Measurements from ENCODE around the gene ZNF200. TPM values are rescaled to one million over a fixed set of nuclear protein-coding genes. Genes with fewer than 3 reads are reported as not detected.
"Not testable (repeated sequence)": the region's sequence is repeated elsewhere in the genome, so short reads cannot be mapped to it uniquely, and the experiment has no call there.

The ZNF200 gene
- total RNA-seq, 1 donor from 2014 or later, result 15.1 TPM

DNA sequence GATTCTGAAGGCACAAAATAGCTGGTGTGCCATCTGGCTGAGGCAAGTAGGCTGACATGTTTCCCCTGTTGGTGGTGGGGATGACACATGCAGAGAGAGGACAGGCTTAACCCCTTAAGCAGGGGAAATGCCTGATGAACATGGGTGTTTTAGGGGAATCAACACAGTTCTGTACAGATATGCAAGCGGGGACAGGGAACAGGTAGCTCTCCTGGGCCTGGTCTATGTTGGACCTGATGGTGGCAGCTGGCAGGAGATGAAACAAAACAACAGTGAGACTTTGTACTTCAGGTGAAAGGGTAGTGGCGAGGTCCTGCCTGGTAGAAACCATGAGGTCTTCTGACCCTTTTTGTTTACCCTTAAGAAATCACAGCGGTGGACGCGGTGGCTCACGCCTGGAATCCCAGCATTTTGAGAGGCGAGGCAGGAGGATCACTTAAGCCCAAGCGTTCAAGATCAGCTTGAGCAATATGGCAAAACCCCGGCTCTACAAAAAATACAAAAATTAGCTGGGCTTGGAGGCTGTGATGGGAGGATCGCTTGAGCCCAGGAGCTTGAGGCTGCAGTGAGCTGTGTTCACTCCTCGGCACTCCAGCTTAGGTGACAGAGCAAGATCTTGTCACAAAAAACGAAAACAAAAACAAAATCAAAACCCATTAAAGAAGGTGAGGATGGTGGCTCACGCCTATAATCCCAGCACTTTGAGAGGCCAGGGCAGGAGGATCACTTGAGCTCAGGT lies 36.5 kb downstream of the ZNF200 start:
- H3K4me1 Mint-ChIP-seq, result no peaks in the 10 kb centered on the region
- H3K4me3 Mint-ChIP-seq, result no peak overlapping the region
- no peaks in the 10 kb centered on the region for H3K36me3 Mint-ChIP-seq (ENCODE audit: low read depth)
- ChIA-PET CTCF (no interaction called here), POLR2A (no interaction called here)
- DNase-seq (no peak), ATAC-seq (ENCODE audit: low read depth) (no peak)
- no peak overlapping the region for H3K27ac Mint-ChIP-seq
- peaks cover 37% of the 10 kb centered on the region for H3K27me3 Mint-ChIP-seq
- intact Hi-C loops (cut with micrococcal nuclease), result no loop called here
- TF ChIP-seq, protein P1, sequence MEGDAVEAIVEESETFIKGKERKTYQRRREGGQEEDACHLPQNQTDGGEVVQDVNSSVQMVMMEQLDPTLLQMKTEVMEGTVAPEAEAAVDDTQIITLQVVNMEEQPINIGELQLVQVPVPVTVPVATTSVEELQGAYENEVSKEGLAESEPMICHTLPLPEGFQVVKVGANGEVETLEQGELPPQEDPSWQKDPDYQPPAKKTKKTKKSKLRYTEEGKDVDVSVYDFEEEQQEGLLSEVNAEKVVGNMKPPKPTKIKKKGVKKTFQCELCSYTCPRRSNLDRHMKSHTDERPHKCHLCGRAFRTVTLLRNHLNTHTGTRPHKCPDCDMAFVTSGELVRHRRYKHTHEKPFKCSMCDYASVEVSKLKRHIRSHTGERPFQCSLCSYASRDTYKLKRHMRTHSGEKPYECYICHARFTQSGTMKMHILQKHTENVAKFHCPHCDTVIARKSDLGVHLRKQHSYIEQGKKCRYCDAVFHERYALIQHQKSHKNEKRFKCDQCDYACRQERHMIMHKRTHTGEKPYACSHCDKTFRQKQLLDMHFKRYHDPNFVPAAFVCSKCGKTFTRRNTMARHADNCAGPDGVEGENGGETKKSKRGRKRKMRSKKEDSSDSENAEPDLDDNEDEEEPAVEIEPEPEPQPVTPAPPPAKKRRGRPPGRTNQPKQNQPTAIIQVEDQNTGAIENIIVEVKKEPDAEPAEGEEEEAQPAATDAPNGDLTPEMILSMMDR (IDR thresholded peaks at IDR 0.05), result no peak
- no peaks in the 10 kb centered on the region for H3K9me3 Mint-ChIP-seq

DNA sequence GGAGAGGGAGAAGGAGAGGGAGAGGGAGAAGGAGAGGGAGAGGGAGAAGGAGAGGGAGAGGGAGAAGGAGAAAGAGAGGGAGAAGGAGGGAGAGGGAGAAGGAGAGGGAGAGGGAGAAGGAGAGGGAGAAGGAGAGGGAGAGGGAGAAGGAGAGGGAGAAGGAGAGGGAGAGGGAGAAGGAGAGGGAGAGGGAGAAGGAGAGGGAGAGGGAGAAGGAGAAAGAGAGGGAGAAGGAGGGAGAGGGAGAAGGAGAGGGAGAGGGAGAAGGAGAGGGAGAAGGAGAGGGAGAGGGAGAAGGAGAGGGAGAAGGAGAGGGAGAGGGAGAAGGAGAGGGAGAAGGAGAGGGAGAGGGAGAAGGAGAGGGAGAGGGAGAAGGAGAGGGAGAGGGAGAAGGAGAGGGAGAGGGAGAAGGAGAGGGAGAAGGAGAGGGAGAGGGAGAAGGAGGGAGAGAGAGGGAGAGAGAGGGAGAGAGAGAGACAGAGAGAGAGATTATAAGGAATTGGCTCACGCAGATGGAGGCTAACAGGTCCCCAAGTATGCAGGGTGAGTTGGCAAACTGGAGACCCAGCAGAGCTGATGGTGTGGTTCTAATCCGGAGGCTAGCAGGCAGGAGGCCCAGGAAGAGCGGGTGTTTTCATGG lies 37.1 kb downstream of the ZNF200 start:
- ATAC-seq (ENCODE audit: low read depth); POLR2A ChIA-PET; intact Hi-C loops (cut with micrococcal nuclease); H3K36me3 Mint-ChIP-seq (ENCODE audit: low read depth); H3K4me3 Mint-ChIP-seq; CTCF ChIA-PET; DNase-seq; H3K4me1 Mint-ChIP-seq; H3K27ac Mint-ChIP-seq; H3K9me3 Mint-ChIP-seq: not testable (repeated sequence)
- peaks cover 41% of the 10 kb centered on the region for H3K27me3 Mint-ChIP-seq

GRCh38 chr16:3195975-3196374 lies 39.0 kb downstream of the ZNF200 start:
- peaks cover 1% of the 10 kb centered on the region for H3K4me1 Mint-ChIP-seq
- H3K27me3 Mint-ChIP-seq, result peaks cover 47% of the 10 kb centered on the region
- no peak overlapping the region for H3K4me3 Mint-ChIP-seq
- intact Hi-C loops (cut with micrococcal nuclease), result no loop called here
- ATAC-seq (ENCODE audit: low read depth), result no peak
- CTCF ChIA-PET, result no interaction called here
- TF ChIP-seq, protein P1 (IDR thresholded peaks at IDR 0.05), result no peak
- H3K27ac Mint-ChIP-seq, result no peak overlapping the region
- no peak for DNase-seq
- POLR2A ChIA-PET, result no interaction called here
- no peaks in the 10 kb centered on the region for H3K36me3 Mint-ChIP-seq (ENCODE audit: low read depth)
- H3K9me3 Mint-ChIP-seq, result no peaks in the 10 kb centered on the region

GRCh38 chr16:3194792-3195191 lies 40.2 kb downstream of the ZNF200 start:
- DNase-seq, result no peak
- Mint-ChIP-seq H3K9me3 (no peaks in the 10 kb centered on the region), H3K27me3 (peaks cover 51% of the 10 kb centered on the region), H3K4me3 (no peak overlapping the region), H3K36me3 (ENCODE audit: low read depth) (no peaks in the 10 kb centered on the region), H3K4me1 (peaks cover 5% of the 10 kb centered on the region), H3K27ac (no peak overlapping the region)
- ATAC-seq (ENCODE audit: low read depth), result no peak
- ChIA-PET POLR2A (no interaction called here), CTCF (no interaction called here)
- TF ChIP-seq, protein P1 (IDR thresholded peaks at IDR 0.05), result no peak
- intact Hi-C loops (cut with micrococcal nuclease), result no loop called here

DNA sequence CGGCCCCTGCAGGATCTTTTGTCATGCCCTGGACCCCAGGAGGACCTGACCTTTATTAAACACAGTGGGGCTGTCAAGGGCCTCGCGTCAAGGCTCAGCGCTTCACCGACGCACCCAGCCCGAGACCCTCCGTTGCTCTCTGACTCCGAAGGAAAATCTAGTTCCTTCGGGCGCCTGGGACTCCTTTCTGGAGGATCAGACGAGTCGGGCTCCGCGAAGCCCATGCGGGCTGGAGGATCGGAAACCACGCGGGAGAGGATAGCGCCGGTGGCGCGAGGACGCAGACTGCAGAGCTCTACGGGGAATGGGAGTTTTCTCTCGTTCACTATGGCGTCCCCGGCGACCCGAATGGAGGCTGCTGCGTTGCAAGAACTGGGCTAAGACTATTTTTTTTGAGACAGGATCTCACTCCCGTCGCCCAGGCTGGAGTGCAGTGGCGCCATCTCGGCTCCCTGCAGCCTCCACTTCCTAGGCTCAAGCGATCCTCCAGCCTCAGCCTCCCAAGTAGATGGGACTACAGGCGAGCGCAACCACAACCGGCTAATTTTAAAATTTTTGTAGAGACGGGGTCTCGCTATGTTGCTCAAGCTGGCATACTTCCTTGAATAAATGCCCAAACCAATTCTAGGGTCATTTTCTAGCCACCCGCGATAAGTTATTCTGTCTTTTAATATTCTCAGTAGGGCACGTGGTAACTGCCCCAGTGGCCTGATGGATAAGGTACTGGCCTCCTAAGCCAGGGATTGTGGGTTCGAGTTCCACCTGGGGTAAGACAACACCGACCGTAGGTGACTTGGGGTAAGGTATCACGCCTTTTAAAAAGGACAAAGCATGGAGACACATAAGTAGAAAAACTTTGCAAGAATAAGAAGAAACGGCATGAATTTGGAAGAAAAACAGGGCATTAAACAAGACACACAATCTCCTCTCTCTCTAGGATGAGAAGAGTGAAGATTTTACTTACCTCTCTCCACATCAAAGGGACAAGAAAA lies 41.4 kb downstream of the ZNF200 start:
- no peak for DNase-seq
- H3K4me1 Mint-ChIP-seq, result peaks cover 17% of the 10 kb centered on the region
- no peak overlapping the region for H3K27ac Mint-ChIP-seq
- H3K36me3 Mint-ChIP-seq (ENCODE audit: low read depth), result no peaks in the 10 kb centered on the region
- ChIA-PET POLR2A (interaction anchor here (0.5 kb wide), 1 partner anchor 117 kb away, joined by 5 read pairs; no protein-coding TSS in a partner anchor), CTCF (no interaction called here)
- no peaks in the 10 kb centered on the region for H3K9me3 Mint-ChIP-seq
- no peak overlapping the region for H3K4me3 Mint-ChIP-seq
- no peak for ATAC-seq (ENCODE audit: low read depth)
- H3K27me3 Mint-ChIP-seq, result peaks cover 63% of the 10 kb centered on the region
- intact Hi-C loops (cut with micrococcal nuclease), result no loop called here
- TF ChIP-seq, protein P1 (IDR thresholded peaks at IDR 0.05), result no peak

Measured in activated B cell treated with CpG ODN at 0.5 μM for 24 hours (primary cell).